ENCODE data around the gene NDRG4.

NDRG4 gene

GRCh38 chr16:58499615-58500351 lies at the start of gene NDRG4:
TSS of gene NDRG4 (plus strand) at chr16:58500143. CDS start at chr16:58500249, 106 bp downstream.
- Mint-ChIP-seq H3K9me3 (no peaks in the 10 kb centered on the region), H3K27ac (peak within 1 kb of the TSS in 2 of 3 experiments; percentile 49 to 77), H3K27me3 (ENCODE audit: low read depth) (peaks cover 29% of the 10 kb centered on the region), H3K4me1 (peaks cover 14% of the 10 kb centered on the region), H3K36me3 (ENCODE audit: low read depth) (no peaks in the 10 kb centered on the region), H3K4me3 (peak within 1 kb of the TSS; percentile 69 to 86 (median 78))
- no peak for TF ChIP-seq CTCF (IDR thresholded peaks at IDR 0.05; ENCODE audit: unreplicated experiment in 3 of 3)

- no peaks in the 10 kb centered on the region for H3K36me3 Mint-ChIP-seq (ENCODE audit: low read depth)
- no peak for TF ChIP-seq CTCF (IDR thresholded peaks at IDR 0.05; ENCODE audit: unreplicated experiment in 3 of 3)
- H3K27me3 Mint-ChIP-seq (ENCODE audit: low read depth): peaks cover 27% of the 10 kb centered on the region
- no peak overlapping the region for H3K27ac Mint-ChIP-seq
- H3K4me1 Mint-ChIP-seq: peaks cover 14% of the 10 kb centered on the region
- no peaks in the 10 kb centered on the region for H3K9me3 Mint-ChIP-seq
- H3K4me3 Mint-ChIP-seq: no peak overlapping the region
Measured at GRCh38 chr16:58450590-58450989, 49.4 kb upstream of the NDRG4 start.

- H3K36me3 Mint-ChIP-seq (ENCODE audit: low read depth): no peaks in the 10 kb centered on the region
- no peaks in the 10 kb centered on the region for H3K9me3 Mint-ChIP-seq
- peak overlapping the region in 1 of 3 experiments; percentile 27 for H3K27ac Mint-ChIP-seq
- H3K4me3 Mint-ChIP-seq: no peak overlapping the region
- H3K4me1 Mint-ChIP-seq: peaks cover 14% of the 10 kb centered on the region
- peaks cover 33% of the 10 kb centered on the region for H3K27me3 Mint-ChIP-seq (ENCODE audit: low read depth)
- no peak for TF ChIP-seq CTCF (IDR thresholded peaks at IDR 0.05; ENCODE audit: unreplicated experiment in 3 of 3)
Measured at GRCh38 chr16:58451265-58451689, 48.7 kb upstream of the NDRG4 start.

- peak in 1 of 3 experiments; percentile 7 for TF ChIP-seq CTCF (IDR thresholded peaks at IDR 0.05; ENCODE audit: unreplicated experiment in 3 of 3)
- no peak overlapping the region for H3K4me3 Mint-ChIP-seq
- H3K36me3 Mint-ChIP-seq (ENCODE audit: low read depth): no peaks in the 10 kb centered on the region
- H3K27me3 Mint-ChIP-seq (ENCODE audit: low read depth): peaks cover 40% of the 10 kb centered on the region
- H3K9me3 Mint-ChIP-seq: no peaks in the 10 kb centered on the region
- H3K27ac Mint-ChIP-seq: no peak overlapping the region
- H3K4me1 Mint-ChIP-seq: peaks cover 14% of the 10 kb centered on the region
Measured at GRCh38 chr16:58451945-58452401, 48.0 kb upstream of the NDRG4 start.

GRCh38 chr16:58452640-58453039 lies 47.3 kb upstream of the NDRG4 start:
- Mint-ChIP-seq H3K4me1 (peaks cover 14% of the 10 kb centered on the region), H3K9me3 (no peaks in the 10 kb centered on the region), H3K27me3 (ENCODE audit: low read depth) (peaks cover 47% of the 10 kb centered on the region), H3K36me3 (ENCODE audit: low read depth) (no peaks in the 10 kb centered on the region), H3K4me3 (no peak overlapping the region), H3K27ac (no peak overlapping the region)
- TF ChIP-seq CTCF (IDR thresholded peaks at IDR 0.05; ENCODE audit: unreplicated experiment in 3 of 3): no peak

GRCh38 chr16:58454178-58454577 lies 45.8 kb upstream of the NDRG4 start:
- peaks cover 9% of the 10 kb centered on the region for H3K4me1 Mint-ChIP-seq
- H3K36me3 Mint-ChIP-seq (ENCODE audit: low read depth): no peaks in the 10 kb centered on the region
- H3K27ac Mint-ChIP-seq: no peak overlapping the region
- peaks cover 54% of the 10 kb centered on the region for H3K27me3 Mint-ChIP-seq (ENCODE audit: low read depth)
- no peaks in the 10 kb centered on the region for H3K9me3 Mint-ChIP-seq
- no peak overlapping the region for H3K4me3 Mint-ChIP-seq
- no peak for TF ChIP-seq CTCF (IDR thresholded peaks at IDR 0.05; ENCODE audit: unreplicated experiment in 3 of 3)
